Measurements from ENCODE around the gene ZDHHC11B. TPM values are rescaled to one million over a fixed set of nuclear protein-coding genes. Genes with fewer than 3 reads are reported as not detected.
A peak's percentile ranks its signal among the peaks of the same experiment; 100 is the strongest.
"Not testable (repeated sequence)": the region's sequence is repeated elsewhere in the genome, so short reads cannot be mapped to it uniquely, and the experiment has no call there.

Gene ZDHHC11B
- total RNA-seq (3.8 TPM), polyA plus RNA-seq (ENCODE audit: insufficient read depth in 1 of 8, insufficient read length in 8 of 8, low replicate concordance in 1 of 8) (10 to 100 TPM in 5 of 8 donors, 1 to 10 TPM in 3; 4.8 to 51.1 (median 11.4) TPM)
- long read RNA-seq, donor 1 = 0 reads
- long read RNA-seq, donor 2 = 0 reads
- long read RNA-seq, donor 3 = 0 reads
- long read RNA-seq, donor 4, partial matches to known transcripts = 0 of 1 reads
- long read RNA-seq, donor 4, other reads (novel, unspliced or antisense) = 0 of 1 reads
- long read RNA-seq, donor 5 = 0 reads
- long read RNA-seq, donor 6, partial matches to known transcripts = 0 of 1 reads
- long read RNA-seq, donor 6, other reads (novel, unspliced or antisense) = 0 of 1 reads
- long read RNA-seq, donor 7 = 0 reads
- long read RNA-seq, donor 8 = 0 reads
- long read RNA-seq, donor 9 = 0 reads
- long read RNA-seq, donor 10 = 0 reads
- long read RNA-seq, donor 11, partial matches to known transcripts = 0 of 1 reads
- long read RNA-seq, donor 11, other reads (novel, unspliced or antisense) = 0 of 1 reads

DNA sequence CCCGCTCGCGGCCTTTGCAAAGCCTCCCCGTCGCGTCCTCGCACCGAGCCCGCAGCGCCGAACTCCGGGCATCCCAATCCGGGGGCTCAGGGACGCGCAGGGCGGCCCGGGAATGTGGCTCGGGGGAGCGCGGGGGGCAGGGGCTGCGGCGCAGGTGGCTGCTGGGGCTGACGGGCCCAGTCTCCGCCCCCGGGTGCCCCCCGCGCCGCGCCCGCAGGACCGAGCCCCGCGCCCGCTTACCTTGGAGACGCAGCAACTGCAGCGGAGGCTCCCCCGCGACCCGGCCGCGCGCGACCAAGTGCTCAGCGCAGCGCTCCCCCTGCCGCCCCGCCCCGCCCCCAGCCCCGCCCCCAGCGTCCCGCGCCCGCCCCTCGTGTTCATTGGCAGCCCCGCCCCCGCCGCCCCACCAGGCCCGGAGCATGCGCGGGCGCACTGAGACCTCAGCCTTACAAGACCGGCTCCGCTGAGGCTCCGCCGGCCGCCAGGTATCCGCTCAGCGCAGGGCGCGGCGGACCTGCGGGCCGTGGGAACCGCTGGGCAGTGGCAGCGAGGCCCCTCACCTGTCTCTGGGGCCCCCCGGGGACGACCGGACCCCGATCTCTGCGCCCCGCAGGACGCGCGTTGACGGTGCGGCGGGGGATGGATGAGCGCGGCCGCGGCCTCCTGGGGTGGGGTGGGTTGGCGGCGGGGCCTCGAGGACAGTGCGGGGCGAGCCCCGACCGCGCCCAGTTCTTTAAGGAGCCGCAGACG lies at the start of gene ZDHHC11B:
Gene ZDHHC11B, minus strand, starts transcription at position 302 of the 750 bp plus-strand sequence. CDS start 17,810 bp downstream, outside the sequence.
- H3K9me3 ChIP-seq (replicated peaks; ENCODE audit: control insufficient read depth, low read depth, low read length); H3K27ac ChIP-seq (ENCODE audit: low read length); H3K36me3 ChIP-seq (ENCODE audit: control insufficient read depth, insufficient read depth, low read length): not testable (repeated sequence)
- H3K27me3 ChIP-seq (ENCODE audit: control insufficient read depth, insufficient read depth, low read length) = peaks cover 16% of the 10 kb centered on the region
- peak within 1 kb of the TSS; percentile 55 for H3K4me3 ChIP-seq (ENCODE audit: low read length)
- H3K4me1 ChIP-seq (ENCODE audit: control insufficient read depth, insufficient read depth, low read length) = peaks cover 11% of the 10 kb centered on the region
- peak; percentile 84 for DNase-seq
- WGBS (ENCODE audit: insufficient coverage) = under 1% methylated on average over 79 of the region's 101 CpGs

GRCh38 chr5:834013-834412 lies 49.5 kb upstream of the ZDHHC11B start:
- no CpG with 5 or more reads among the region's 2 CpGs for WGBS (ENCODE audit: insufficient coverage)
- H3K4me1 ChIP-seq (ENCODE audit: control insufficient read depth, insufficient read depth, low read length); H3K9me3 ChIP-seq (replicated peaks; ENCODE audit: control insufficient read depth, low read depth, low read length); H3K4me3 ChIP-seq (ENCODE audit: low read length); H3K27me3 ChIP-seq (ENCODE audit: control insufficient read depth, insufficient read depth, low read length); DNase-seq; H3K36me3 ChIP-seq (ENCODE audit: control insufficient read depth, insufficient read depth, low read length); H3K27ac ChIP-seq (ENCODE audit: low read length): not testable (repeated sequence)

- not testable (repeated sequence) for H3K4me3 ChIP-seq (ENCODE audit: low read length); H3K27ac ChIP-seq (ENCODE audit: low read length); H3K36me3 ChIP-seq (ENCODE audit: control insufficient read depth, insufficient read depth, low read length); H3K9me3 ChIP-seq (replicated peaks; ENCODE audit: control insufficient read depth, low read depth, low read length); H3K27me3 ChIP-seq (ENCODE audit: control insufficient read depth, insufficient read depth, low read length); H3K4me1 ChIP-seq (ENCODE audit: control insufficient read depth, insufficient read depth, low read length); DNase-seq
- WGBS (ENCODE audit: insufficient coverage) = 88% methylated on average over 3 of the region's 19 CpGs
These were observed 43.7 kb upstream of the ZDHHC11B start for GRCh38 chr5:828194-828593.

GRCh38 chr5:825544-825943 lies 41.0 kb upstream of the ZDHHC11B start:
- H3K4me3 ChIP-seq (ENCODE audit: low read length); DNase-seq; H3K36me3 ChIP-seq (ENCODE audit: control insufficient read depth, insufficient read depth, low read length); H3K4me1 ChIP-seq (ENCODE audit: control insufficient read depth, insufficient read depth, low read length); H3K27ac ChIP-seq (ENCODE audit: low read length); H3K9me3 ChIP-seq (replicated peaks; ENCODE audit: control insufficient read depth, low read depth, low read length); H3K27me3 ChIP-seq (ENCODE audit: control insufficient read depth, insufficient read depth, low read length): not testable (repeated sequence)
- WGBS (ENCODE audit: insufficient coverage) = no CpG with 5 or more reads among the region's 1 CpG

DNA sequence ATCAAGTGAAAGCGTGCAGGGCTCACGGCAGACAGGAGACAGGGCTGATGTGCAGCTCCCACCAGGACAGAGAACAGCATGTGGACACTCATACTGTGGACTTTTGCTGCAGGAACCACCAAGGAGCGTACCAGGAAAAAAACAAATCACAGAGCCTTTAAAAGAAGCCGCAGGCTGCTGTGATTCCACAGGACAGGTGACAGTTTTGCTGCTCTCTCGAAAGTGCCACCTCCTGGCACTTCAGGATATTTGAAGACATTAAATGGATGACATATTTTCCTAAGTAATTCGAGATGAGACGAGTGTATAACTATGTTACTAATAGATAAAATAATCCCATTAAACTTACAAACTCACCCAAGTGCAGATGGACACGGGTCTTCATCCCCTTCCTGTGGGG lies 37.0 kb upstream of the ZDHHC11B start:
- Histone ChIP-seq H3K4me3 (ENCODE audit: low read length) (no peak overlapping the region), H3K4me1 (ENCODE audit: control insufficient read depth, insufficient read depth, low read length) (no peaks in the 10 kb centered on the region), H3K27me3 (ENCODE audit: control insufficient read depth, insufficient read depth, low read length) (peaks cover 3% of the 10 kb centered on the region), H3K9me3 (replicated peaks; ENCODE audit: control insufficient read depth, low read depth, low read length) (no peaks in the 10 kb centered on the region), H3K36me3 (ENCODE audit: control insufficient read depth, insufficient read depth, low read length) (no peaks in the 10 kb centered on the region), H3K27ac (ENCODE audit: low read length) (no peak overlapping the region)
- no peak for DNase-seq
- WGBS (ENCODE audit: insufficient coverage) = 72% methylated on average over 3 of the region's 8 CpGs

DNA sequence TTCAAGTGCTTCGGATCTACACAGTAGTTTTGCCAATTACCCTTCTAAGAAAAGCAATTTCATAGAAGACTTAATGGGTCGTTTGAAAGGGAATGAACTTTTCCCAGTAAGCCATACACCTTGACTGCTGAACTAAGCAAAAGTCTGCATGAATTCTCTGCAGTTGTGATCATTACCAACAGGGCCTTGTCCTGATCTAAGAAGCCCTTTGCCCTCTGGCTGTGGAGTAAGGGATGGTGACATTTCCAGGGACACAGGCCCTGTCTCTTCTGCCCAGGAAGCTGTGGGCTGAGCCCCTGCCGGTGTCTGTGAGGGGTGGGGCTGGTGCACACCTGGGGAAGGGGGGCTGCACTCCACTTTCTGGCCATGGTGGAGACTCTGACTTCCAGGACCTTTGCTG lies 35.7 kb upstream of the ZDHHC11B start:
- H3K9me3 ChIP-seq (replicated peaks; ENCODE audit: control insufficient read depth, low read depth, low read length) = peaks cover 5% of the 10 kb centered on the region
- WGBS (ENCODE audit: insufficient coverage) = 50% methylated on average over 1 of the region's 3 CpGs

DNA sequence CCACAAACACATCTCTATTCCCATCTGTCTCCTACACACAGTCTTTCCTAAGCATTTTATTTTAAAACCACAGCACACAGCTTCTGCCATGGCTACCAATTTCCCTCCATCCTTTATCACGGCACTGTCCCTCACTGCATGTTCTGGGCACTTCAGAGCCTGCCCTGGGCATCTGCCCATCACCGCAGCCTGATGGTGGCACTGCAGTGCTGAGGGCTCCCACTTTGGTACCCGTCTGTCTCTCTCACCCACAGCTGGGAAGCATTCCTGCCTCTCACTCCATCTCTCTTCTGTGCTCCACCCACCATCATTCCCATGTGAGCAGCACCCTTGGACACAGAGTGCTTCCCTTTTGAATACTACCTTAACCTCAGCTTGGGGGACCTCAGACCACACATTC lies 34.5 kb upstream of the ZDHHC11B start:
- H3K27ac ChIP-seq (ENCODE audit: low read length) = no peak overlapping the region
- DNase-seq = no peak
- H3K4me1 ChIP-seq (ENCODE audit: control insufficient read depth, insufficient read depth, low read length) = no peaks in the 10 kb centered on the region
- no peaks in the 10 kb centered on the region for H3K36me3 ChIP-seq (ENCODE audit: control insufficient read depth, insufficient read depth, low read length)
- H3K27me3 ChIP-seq (ENCODE audit: control insufficient read depth, insufficient read depth, low read length) = peaks cover 3% of the 10 kb centered on the region
- 77% methylated on average over 3 of the region's 3 CpGs for WGBS (ENCODE audit: insufficient coverage)
- H3K4me3 ChIP-seq (ENCODE audit: low read length) = no peak overlapping the region
- peaks cover 5% of the 10 kb centered on the region for H3K9me3 ChIP-seq (replicated peaks; ENCODE audit: control insufficient read depth, low read depth, low read length)

More for the DNA sequence above, 35.7 kb upstream of the ZDHHC11B start:
- no peak overlapping the region for H3K4me3 ChIP-seq (ENCODE audit: low read length)
- H3K4me1 ChIP-seq (ENCODE audit: control insufficient read depth, insufficient read depth, low read length) = no peaks in the 10 kb centered on the region
- no peak overlapping the region for H3K27ac ChIP-seq (ENCODE audit: low read length)
- no peaks in the 10 kb centered on the region for H3K36me3 ChIP-seq (ENCODE audit: control insufficient read depth, insufficient read depth, low read length)
- no peak for DNase-seq
- peaks cover 3% of the 10 kb centered on the region for H3K27me3 ChIP-seq (ENCODE audit: control insufficient read depth, insufficient read depth, low read length)

DNA sequence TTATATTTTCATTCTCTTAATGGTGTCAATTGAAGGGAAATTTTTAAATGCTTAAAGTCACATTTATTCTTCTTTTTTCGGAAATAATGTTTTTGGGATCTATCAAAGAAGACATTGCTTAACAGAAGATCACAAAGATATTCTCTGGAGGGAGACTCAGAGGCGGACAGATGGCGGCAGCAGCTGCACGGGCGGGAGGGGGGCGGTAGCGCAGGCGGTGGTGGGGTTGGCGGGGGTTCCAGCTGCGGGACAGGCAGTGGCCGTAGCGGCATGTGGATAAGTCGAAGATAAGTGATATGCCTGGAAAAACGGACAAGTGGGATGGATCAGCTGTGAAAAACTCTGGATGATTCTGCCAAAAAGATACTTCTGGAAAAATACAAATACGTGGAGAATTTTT lies 31.6 kb upstream of the ZDHHC11B start:
- WGBS (ENCODE audit: insufficient coverage) = 83% methylated on average over 13 of the region's 15 CpGs
- Histone ChIP-seq H3K9me3 (replicated peaks; ENCODE audit: control insufficient read depth, low read depth, low read length) (peaks cover 5% of the 10 kb centered on the region), H3K27me3 (ENCODE audit: control insufficient read depth, insufficient read depth, low read length) (peaks cover 3% of the 10 kb centered on the region), H3K27ac (ENCODE audit: low read length) (no peak overlapping the region), H3K4me1 (ENCODE audit: control insufficient read depth, insufficient read depth, low read length) (no peaks in the 10 kb centered on the region), H3K36me3 (ENCODE audit: control insufficient read depth, insufficient read depth, low read length) (no peaks in the 10 kb centered on the region), H3K4me3 (ENCODE audit: low read length) (no peak overlapping the region)
- no peak for DNase-seq

GRCh38 chr5:815449-815848 lies 30.9 kb upstream of the ZDHHC11B start:
- no peaks in the 10 kb centered on the region for H3K4me1 ChIP-seq (ENCODE audit: control insufficient read depth, insufficient read depth, low read length)
- no peak for DNase-seq
- no CpG with 5 or more reads among the region's 3 CpGs for WGBS (ENCODE audit: insufficient coverage)
- H3K9me3 ChIP-seq (replicated peaks; ENCODE audit: control insufficient read depth, low read depth, low read length) = peaks cover 5% of the 10 kb centered on the region
- peaks cover 3% of the 10 kb centered on the region for H3K27me3 ChIP-seq (ENCODE audit: control insufficient read depth, insufficient read depth, low read length)
- no peak overlapping the region for H3K4me3 ChIP-seq (ENCODE audit: low read length)
- no peaks in the 10 kb centered on the region for H3K36me3 ChIP-seq (ENCODE audit: control insufficient read depth, insufficient read depth, low read length)
- H3K27ac ChIP-seq (ENCODE audit: low read length) = no peak overlapping the region

GRCh38 chr5:813575-813974 lies 29.0 kb upstream of the ZDHHC11B start:
- H3K27me3 ChIP-seq (ENCODE audit: control insufficient read depth, insufficient read depth, low read length); H3K36me3 ChIP-seq (ENCODE audit: control insufficient read depth, insufficient read depth, low read length); H3K4me1 ChIP-seq (ENCODE audit: control insufficient read depth, insufficient read depth, low read length); DNase-seq; H3K4me3 ChIP-seq (ENCODE audit: low read length); H3K9me3 ChIP-seq (replicated peaks; ENCODE audit: control insufficient read depth, low read depth, low read length); H3K27ac ChIP-seq (ENCODE audit: low read length): not testable (repeated sequence)
- WGBS (ENCODE audit: insufficient coverage) = no CpG with 5 or more reads among the region's 5 CpGs
